OCI-M2 (cell line): ENCODE measurements around the gene ZNF560.

Experiments
- DNase-seq: peaks from one replicate; lab custom pipeline; 2025; ENCODE audit not compliant: unreplicated experiment; lab: John Stamatoyannopoulos, UW

The ZNF560 gene

GRCh38 chr19:9436358-9436757 lies 62.1 kb downstream of the ZNF560 start:
- DNase-seq, result no peak

GRCh38 chr19:9435279-9436268 lies 62.8 kb downstream of the ZNF560 start, which contains the start of gene ZNF266:
Gene ZNF266, minus strand, starts transcription at chr19:9435573. Its CDS starts 15,484 bp downstream, at chr19:9420089.
- DNase-seq, result peak; percentile 57

- DNase-seq, result peak; percentile 47
These were observed 66.9 kb downstream of the ZNF560 start for GRCh38 chr19:9431475-9431874.

- no peak for DNase-seq
These were observed 68.0 kb downstream of the ZNF560 start for GRCh38 chr19:9430444-9430843.

GRCh38 chr19:9427941-9428340 lies 70.5 kb downstream of the ZNF560 start:
- no peak for DNase-seq
